ENCODE measurements around the gene RNF14. TPM values are rescaled to one million over a fixed set of nuclear protein-coding genes. Genes with fewer than 3 reads are reported as not detected.

The RNF14 gene
- total RNA-seq, 1 donor = 80.3 TPM

- peak; percentile 76 for DNase-seq (ENCODE audit: low read depth)
- peak; percentile 75 for TF ChIP-seq CTCF (IDR thresholded peaks at IDR 0.05; ENCODE audit: insufficient read depth, low read length)
- no peak overlapping the region for H3K4me3 ChIP-seq (ENCODE audit: low read depth, low read length)
Measured at GRCh38 chr5:141992349-141992963, 23.6 kb downstream of the RNF14 start.

GRCh38 chr5:141994511-141995136 lies 25.7 kb downstream of the RNF14 start:
- H3K4me3 ChIP-seq (ENCODE audit: low read depth, low read length) = no peak overlapping the region
- TF ChIP-seq CTCF (IDR thresholded peaks at IDR 0.05; ENCODE audit: insufficient read depth, low read length) = no peak
- no peak for DNase-seq (ENCODE audit: low read depth)

DNA sequence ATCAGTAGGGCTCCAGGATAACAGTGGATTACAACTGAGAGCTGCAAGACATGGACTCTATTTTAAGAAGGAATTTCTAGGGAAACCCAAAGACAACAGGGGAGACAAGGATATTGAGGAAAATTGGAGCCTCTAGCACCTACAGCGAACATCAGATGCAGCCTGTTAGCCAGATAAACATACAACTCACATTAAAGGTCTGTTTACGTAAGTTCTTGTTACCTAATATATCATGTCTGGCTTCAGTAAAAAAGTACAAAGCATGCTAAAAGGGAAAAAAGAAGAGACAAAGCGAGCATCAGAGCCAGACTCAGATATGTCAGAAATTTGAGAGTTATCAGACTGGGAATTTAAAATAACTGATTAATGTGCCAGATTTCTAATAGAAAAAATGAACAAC lies 26.8 kb downstream of the RNF14 start:
- no peak overlapping the region for H3K4me3 ChIP-seq (ENCODE audit: low read depth, low read length)
- no peak for TF ChIP-seq CTCF (IDR thresholded peaks at IDR 0.05; ENCODE audit: insufficient read depth, low read length)

GRCh38 chr5:141997358-141997960 lies 28.6 kb downstream of the RNF14 start:
- no peak for DNase-seq (ENCODE audit: low read depth)
- no peak for TF ChIP-seq CTCF (IDR thresholded peaks at IDR 0.05; ENCODE audit: insufficient read depth, low read length)
- H3K4me3 ChIP-seq (ENCODE audit: low read depth, low read length) = no peak overlapping the region

More for the DNA sequence above, 26.8 kb downstream of the RNF14 start:
- DNase-seq (ENCODE audit: low read depth) = no peak

- TF ChIP-seq CTCF (IDR thresholded peaks at IDR 0.05; ENCODE audit: insufficient read depth, low read length) = no peak
- DNase-seq (ENCODE audit: low read depth) = no peak
- no peak overlapping the region for H3K4me3 ChIP-seq (ENCODE audit: low read depth, low read length)
Measured at GRCh38 chr5:142000173-142000572, 31.3 kb downstream of the RNF14 start.

- peak; percentile 18 for DNase-seq (ENCODE audit: low read depth)
- no peak overlapping the region for H3K4me3 ChIP-seq (ENCODE audit: low read depth, low read length)
- TF ChIP-seq CTCF (IDR thresholded peaks at IDR 0.05; ENCODE audit: insufficient read depth, low read length) = peak; percentile 35
Measured at GRCh38 chr5:142000704-142001484, 32.0 kb downstream of the RNF14 start.

All from fibroblast of the aortic adventitia (primary cell).